Activated naive CD4-positive, alpha-beta T cell treated with anti-CD3 and anti-CD28 coated beads, Interleukin-2, amount 10 ng/mL, durations not matched to agents 7 days and 5 days (primary cell): Measurements from ENCODE around the gene IFNA7.
"Not testable (repeated sequence)": the region's sequence is repeated elsewhere in the genome, so short reads cannot be mapped to it uniquely, and the experiment has no call there.

Experiments used
- CTCF ChIA-PET: fragments of 350-600 bp; sonication (Branson Sonifier 250); formaldehyde crosslinking; loops from one replicate; lab custom pipeline; 2021; ENCODE audit warnings: antibody characterized with exemption; lab: Charles Lee
- DNase-seq: peaks from one replicate; pipeline ENCODE4 v3.0.0-alpha.2; 2020
- H3K27ac Mint-ChIP-seq: one replicate; pipeline ENCODE4 v1.8.0; 2021; ENCODE audit warnings: mild to moderate bottlenecking, moderate library complexity, mixed read lengths
- H3K27me3 Mint-ChIP-seq: one replicate; pipeline ENCODE4 v1.8.0; 2021; ENCODE audit warnings: mild to moderate bottlenecking, mixed read lengths
- H3K36me3 Mint-ChIP-seq: one replicate; pipeline ENCODE4 v1.8.0; 2021; ENCODE audit warnings: mixed read lengths
- H3K4me1 Mint-ChIP-seq: one replicate; pipeline ENCODE4 v1.8.0; 2021; ENCODE audit warnings: mixed read lengths
- H3K4me3 Mint-ChIP-seq: one replicate; pipeline ENCODE4 v1.8.0; 2021; ENCODE audit warnings: mild to moderate bottlenecking, moderate library complexity, mixed read lengths
- H3K9me3 Mint-ChIP-seq: one replicate; pipeline ENCODE4 v1.8.0; 2021; ENCODE audit warnings: mixed read lengths

The IFNA7 gene

DNA sequence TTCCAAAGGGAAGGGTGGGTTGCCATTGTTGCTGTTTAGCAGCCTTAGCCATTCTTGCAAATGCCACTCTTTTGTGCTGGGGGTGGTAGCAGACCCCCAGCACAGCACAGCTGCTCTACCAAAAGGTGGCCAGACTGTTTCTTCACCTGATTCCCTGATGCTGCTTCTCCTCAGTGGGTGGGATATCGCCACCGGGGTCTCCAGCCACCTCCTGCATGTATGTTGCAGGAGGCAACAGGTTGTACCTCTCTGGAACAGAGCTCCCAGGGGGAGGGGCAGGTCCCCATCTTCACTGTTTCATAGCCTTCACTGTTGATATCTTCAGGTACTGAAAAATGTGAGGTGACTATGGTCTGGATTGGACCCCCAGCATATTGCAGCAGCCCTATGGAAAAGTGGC is 8.8 kb upstream of the IFNA7 start:
- CTCF ChIA-PET, DNase-seq, H3K4me1 Mint-ChIP-seq, H3K9me3 Mint-ChIP-seq, H3K4me3 Mint-ChIP-seq, H3K27ac Mint-ChIP-seq, H3K36me3 Mint-ChIP-seq: not testable (repeated sequence)
- H3K27me3 Mint-ChIP-seq = peaks cover 19% of the 10 kb centered on the region

GRCh38 chr9:21210311-21210710 is 8.3 kb upstream of the IFNA7 start:
- Mint-ChIP-seq H3K36me3 (no peaks in the 10 kb centered on the region), H3K4me3 (no peak overlapping the region), H3K27me3 (peaks cover 15% of the 10 kb centered on the region), H3K27ac (no peak overlapping the region), H3K9me3 (no peaks in the 10 kb centered on the region), H3K4me1 (peaks cover 4% of the 10 kb centered on the region)
- no peak for DNase-seq
- CTCF ChIA-PET = interaction anchor here (0.6 kb wide), 1 partner anchor 71 kb away, joined by 3 read pairs; no protein-coding TSS in a partner anchor

DNA sequence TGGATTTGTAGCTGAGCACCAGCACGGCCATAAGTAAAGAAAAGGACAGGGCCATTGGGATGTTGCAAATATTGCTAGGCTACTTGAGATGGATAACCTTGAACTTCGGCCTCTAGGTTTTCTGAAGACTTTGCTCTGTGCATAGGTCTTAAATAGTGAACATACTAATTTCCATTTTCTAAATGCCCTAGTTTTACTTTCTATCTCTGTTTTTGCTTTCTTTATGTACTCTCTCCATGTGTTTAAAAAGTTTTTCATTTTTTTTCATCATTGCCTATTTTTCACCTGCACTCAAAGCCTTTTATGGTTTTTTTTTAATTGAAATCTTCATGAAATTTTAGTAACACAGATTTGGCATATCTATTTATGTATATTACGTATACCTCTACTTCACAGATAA is 5.0 kb upstream of the IFNA7 start, which contains the start of gene IFNA10:
IFNA10 (minus strand) TSS at position 101 of the 400 bp plus-strand sequence; CDS start at position 55, 46 bp downstream.
- H3K9me3 Mint-ChIP-seq, DNase-seq, H3K4me1 Mint-ChIP-seq, H3K36me3 Mint-ChIP-seq, H3K27ac Mint-ChIP-seq, H3K4me3 Mint-ChIP-seq: not testable (repeated sequence)
- peaks cover 12% of the 10 kb centered on the region for H3K27me3 Mint-ChIP-seq
- CTCF ChIA-PET = interaction anchor here (1.2 kb wide), 1 partner anchor 12 kb away, joined by 5 read pairs; no protein-coding TSS in a partner anchor

DNA sequence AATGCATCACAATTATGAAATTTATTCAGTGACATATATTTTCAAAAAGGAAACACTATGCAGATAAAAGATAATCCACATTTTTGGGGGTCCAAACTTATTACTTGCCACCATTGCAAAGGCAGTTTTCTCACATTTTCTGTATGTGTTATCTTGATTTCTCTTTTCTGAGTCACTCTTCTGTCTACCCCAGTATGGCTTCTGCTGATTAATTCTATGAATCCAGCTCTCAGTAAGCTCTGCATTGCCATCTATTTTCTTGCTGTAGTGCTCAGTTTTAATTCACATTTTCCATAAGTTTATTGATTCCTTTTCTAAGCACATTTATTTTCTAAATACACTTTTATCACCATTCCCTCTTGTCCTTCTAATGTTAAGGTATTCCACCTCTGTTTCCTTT is 3.2 kb upstream of the IFNA7 start:
- Mint-ChIP-seq H3K36me3 (no peaks in the 10 kb centered on the region), H3K4me1 (no peaks in the 10 kb centered on the region), H3K27ac (no peak overlapping the region), H3K4me3 (no peak overlapping the region), H3K27me3 (peaks cover 16% of the 10 kb centered on the region), H3K9me3 (no peaks in the 10 kb centered on the region)
- no peak for DNase-seq
- CTCF ChIA-PET = no interaction called here

DNA sequence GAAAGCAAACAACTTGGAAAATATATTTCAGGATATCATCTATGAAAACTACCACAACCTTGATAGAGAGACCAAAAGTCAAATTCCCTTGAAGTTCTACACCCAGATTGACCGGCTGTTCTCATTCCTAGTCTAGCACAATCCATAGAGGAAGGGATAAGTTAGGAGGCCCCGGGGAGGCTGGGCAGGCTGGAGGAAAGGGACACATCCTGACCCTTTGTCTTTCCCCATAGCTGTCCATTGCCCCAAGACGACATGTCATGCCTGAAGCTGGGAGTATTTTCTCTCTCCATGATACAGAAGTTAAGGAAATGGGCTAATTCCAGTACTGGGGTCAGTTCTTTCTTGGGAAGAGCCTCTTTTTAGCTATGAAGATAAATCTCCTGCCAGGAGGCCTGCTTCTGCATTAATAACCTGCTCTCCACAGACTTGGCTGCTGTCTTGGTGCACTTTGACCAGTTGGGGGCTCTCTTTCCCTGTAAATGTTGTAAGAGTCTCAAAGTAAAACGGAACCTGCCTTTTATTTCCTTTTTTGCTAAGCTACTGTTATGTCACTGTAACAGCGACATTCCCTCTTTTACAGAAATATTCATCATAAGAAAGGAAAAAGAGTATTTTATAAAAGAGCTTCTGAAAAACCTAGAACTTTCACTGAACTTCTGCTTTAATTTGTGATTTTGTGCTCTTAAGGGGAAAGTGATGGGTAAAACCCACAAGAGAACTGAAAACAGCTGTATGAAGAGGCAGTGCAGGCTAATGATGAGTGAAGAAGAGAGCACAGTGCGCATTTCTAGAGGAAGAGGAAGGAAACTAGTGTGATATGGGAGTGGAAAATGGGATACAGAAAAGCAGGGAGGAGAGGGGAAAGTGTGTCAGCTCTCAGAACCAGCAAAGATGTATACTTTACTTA is 6.9 kb downstream of the IFNA7 start:
- H3K36me3 Mint-ChIP-seq, H3K4me3 Mint-ChIP-seq, H3K4me1 Mint-ChIP-seq, H3K9me3 Mint-ChIP-seq, H3K27ac Mint-ChIP-seq: not testable (repeated sequence)
- H3K27me3 Mint-ChIP-seq = peaks cover 38% of the 10 kb centered on the region
- peak; percentile 58 for DNase-seq
- CTCF ChIA-PET = interaction anchor here (0.7 to 2.3 kb wide), 18 partner anchors 10 to 595 kb away, joined by 3 to 13 read pairs (median 4); partner anchors contain the start of genes IFNA10 and IFNA16

DNA sequence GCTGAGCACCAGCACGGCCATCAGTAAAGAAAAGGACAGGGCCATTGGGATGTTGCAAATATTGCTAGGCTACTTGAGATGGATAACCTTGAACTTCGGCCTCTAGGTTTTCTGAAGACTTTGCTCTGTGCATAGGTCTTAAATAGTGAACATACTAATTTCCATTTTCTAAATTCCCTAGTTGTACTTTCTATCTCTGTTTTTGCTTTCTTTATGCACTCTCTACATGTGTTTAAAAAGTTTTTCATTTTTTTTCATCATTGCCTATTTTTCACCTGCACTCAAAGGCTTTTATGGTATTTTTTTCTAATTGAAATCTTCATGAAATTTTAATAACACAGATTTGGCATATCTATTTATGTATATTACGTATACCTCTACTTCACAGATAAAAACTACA is 14.5 kb downstream of the IFNA7 start, which contains the start of gene IFNA4:
IFNA4 (minus strand) TSS at position 101 of the 400 bp plus-strand sequence; CDS start at position 45, 56 bp downstream.
- not testable (repeated sequence) for H3K9me3 Mint-ChIP-seq, H3K4me3 Mint-ChIP-seq, H3K36me3 Mint-ChIP-seq, H3K4me1 Mint-ChIP-seq, H3K27ac Mint-ChIP-seq, DNase-seq
- CTCF ChIA-PET = interaction anchor here (0.7 kb wide), 1 partner anchor 461 kb away, joined by 3 read pairs; no protein-coding TSS in a partner anchor
- peaks cover 28% of the 10 kb centered on the region for H3K27me3 Mint-ChIP-seq

- H3K9me3 Mint-ChIP-seq, H3K27ac Mint-ChIP-seq, H3K4me3 Mint-ChIP-seq, H3K4me1 Mint-ChIP-seq, H3K36me3 Mint-ChIP-seq: not testable (repeated sequence)
- CTCF ChIA-PET = interaction anchor here (0.6 to 2.9 kb wide), 22 partner anchors 8 to 605 kb away, joined by 3 to 13 read pairs (median 4); partner anchors contain the start of genes IFNA14 and KLHL9
- peak; percentile 40 for DNase-seq
- peaks cover 46% of the 10 kb centered on the region for H3K27me3 Mint-ChIP-seq
These were observed 18.9 kb downstream of the IFNA7 start for GRCh38 chr9:21182810-21183736.

DNA sequence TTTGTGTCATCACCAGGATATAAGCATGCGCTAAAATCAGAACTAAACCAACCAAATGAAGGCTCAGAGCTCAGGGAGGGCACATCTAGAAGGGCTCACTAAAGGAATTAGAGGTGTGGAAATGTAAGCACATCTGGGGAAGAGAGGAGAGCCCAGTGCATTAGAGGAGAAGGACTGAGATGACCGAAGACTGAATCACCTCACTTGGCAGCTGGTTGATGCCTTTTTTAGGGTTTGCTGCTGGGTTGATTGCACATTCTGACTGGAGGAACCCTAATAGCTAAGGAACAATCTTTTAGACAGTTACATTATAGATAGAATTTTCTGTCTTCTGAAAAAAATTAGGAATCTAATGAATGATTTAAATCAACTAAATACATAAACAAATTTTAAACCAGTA is 27.3 kb downstream of the IFNA7 start:
- H3K4me1 Mint-ChIP-seq = no peaks in the 10 kb centered on the region

GRCh38 chr9:21172156-21172555 is 29.8 kb downstream of the IFNA7 start:
- no peaks in the 10 kb centered on the region for H3K9me3 Mint-ChIP-seq
- H3K36me3 Mint-ChIP-seq = no peaks in the 10 kb centered on the region
- H3K4me1 Mint-ChIP-seq = no peaks in the 10 kb centered on the region
- H3K27me3 Mint-ChIP-seq = peaks cover 6% of the 10 kb centered on the region
- no peak overlapping the region for H3K4me3 Mint-ChIP-seq
- DNase-seq = no peak
- CTCF ChIA-PET = no interaction called here
- H3K27ac Mint-ChIP-seq = no peak overlapping the region

More for the DNA sequence above, 27.3 kb downstream of the IFNA7 start:
- DNase-seq = no peak
- Mint-ChIP-seq H3K27ac (no peak overlapping the region), H3K9me3 (no peaks in the 10 kb centered on the region), H3K27me3 (peaks cover 17% of the 10 kb centered on the region), H3K36me3 (no peaks in the 10 kb centered on the region), H3K4me3 (no peak overlapping the region)
- CTCF ChIA-PET = interaction anchor here (0.9 kb wide), 1 partner anchor 8 kb away, joined by 4 read pairs; no protein-coding TSS in a partner anchor

DNA sequence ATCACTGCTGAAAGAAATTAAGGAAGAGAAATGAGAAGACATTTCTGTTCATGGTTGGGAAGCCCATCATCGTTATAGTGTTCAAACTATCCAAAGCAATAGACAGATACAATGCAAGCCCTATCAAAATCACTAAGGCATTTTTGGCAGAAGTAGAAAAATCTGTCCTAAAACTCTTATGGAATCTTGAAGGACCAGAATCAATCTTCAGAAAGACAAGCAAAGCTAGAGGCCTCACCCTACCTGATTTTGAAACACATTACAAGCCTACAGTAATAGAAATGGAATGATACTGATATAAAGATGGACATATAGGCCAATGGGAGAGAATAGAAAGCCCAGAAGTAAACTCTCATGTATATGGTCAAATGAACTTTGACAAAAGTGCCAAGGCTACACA is 30.7 kb downstream of the IFNA7 start:
- no peaks in the 10 kb centered on the region for H3K4me1 Mint-ChIP-seq
- H3K4me3 Mint-ChIP-seq = no peak overlapping the region
- H3K9me3 Mint-ChIP-seq = no peaks in the 10 kb centered on the region
- no peaks in the 10 kb centered on the region for H3K36me3 Mint-ChIP-seq
- no peak overlapping the region for H3K27ac Mint-ChIP-seq
- peaks cover 5% of the 10 kb centered on the region for H3K27me3 Mint-ChIP-seq
- CTCF ChIA-PET = no interaction called here
- no peak for DNase-seq

GRCh38 chr9:21166560-21166959 is 35.4 kb downstream of the IFNA7 start, which contains the start of gene IFNA21:
IFNA21 (minus strand) TSS chr9:21166660; CDS start chr9:21166612, 48 bp downstream.
- H3K27ac Mint-ChIP-seq, H3K4me3 Mint-ChIP-seq, H3K9me3 Mint-ChIP-seq, DNase-seq, H3K36me3 Mint-ChIP-seq, CTCF ChIA-PET: not testable (repeated sequence)
- Mint-ChIP-seq H3K27me3 (peaks cover 15% of the 10 kb centered on the region), H3K4me1 (peaks cover 16% of the 10 kb centered on the region)

GRCh38 chr9:21165516-21165915 is 36.5 kb downstream of the IFNA7 start:
- Mint-ChIP-seq H3K27me3 (peaks cover 15% of the 10 kb centered on the region), H3K4me3 (no peak overlapping the region), H3K9me3 (peaks cover 4% of the 10 kb centered on the region), H3K27ac (no peak overlapping the region), H3K4me1 (peaks cover 27% of the 10 kb centered on the region), H3K36me3 (peaks cover 4% of the 10 kb centered on the region)
- CTCF ChIA-PET = no interaction called here
- no peak for DNase-seq

GRCh38 chr9:21160178-21160577 is 41.8 kb downstream of the IFNA7 start:
- H3K4me3 Mint-ChIP-seq = peak overlapping the region; percentile 51
- H3K9me3 Mint-ChIP-seq = peaks cover 6% of the 10 kb centered on the region
- H3K27ac Mint-ChIP-seq = peak overlapping the region; percentile 75
- peak; percentile 70 for DNase-seq
- peaks cover 51% of the 10 kb centered on the region for H3K4me1 Mint-ChIP-seq
- peaks cover 10% of the 10 kb centered on the region for H3K27me3 Mint-ChIP-seq
- CTCF ChIA-PET = interaction anchor here (1.1 to 3.0 kb wide), 4 partner anchors 9 to 81 kb away, joined by 3 to 13 read pairs (median 3); no protein-coding TSS in a partner anchor
- peaks cover 11% of the 10 kb centered on the region for H3K36me3 Mint-ChIP-seq
